CD4-positive, alpha-beta T cell (primary cell): ENCODE results near the gene ZMYND10. TPM values are rescaled to one million over a fixed set of nuclear protein-coding genes. Genes with fewer than 3 reads are reported as not detected.
A peak's percentile ranks its signal among the peaks of the same experiment; 100 is the strongest.

Experiments
- ATAC-seq: fragments of 200-7000 bp; cut with Tn5 transposase; one replicate; pipeline ENCODE4 v1.10.0; 2022; ENCODE audit warnings: mild to moderate bottlenecking; ENCODE audit not compliant: poor library complexity
- CTCF ChIA-PET: fragments of 350-600 bp; sonication (Branson Sonifier 250); formaldehyde crosslinking; loops from one replicate; lab custom pipeline; 2021; ENCODE audit warnings: antibody characterized with exemption, inconsistent platforms; lab: Charles Lee
- POLR2A ChIA-PET: fragments of 350-600 bp; sonication (Branson Sonifier 250); formaldehyde crosslinking; loops from one replicate; lab custom pipeline; 2021; ENCODE audit warnings: antibody characterized with exemption, inconsistent platforms; lab: Charles Lee
- DNase-seq, 14 experiments: peaks; one replicate each; pipeline ENCODE4 v3.0.0-alpha.2; 2013 to 2020; ENCODE audit warnings: mixed read lengths in 2 of 14
- H3K27ac ChIP-seq, 2 donors: one replicate each; pipeline versions ENCODE4 v1.5.1 to v1.7.0; 2013; ENCODE audit warnings: low read length in 2 of 2, low read depth in 1 of 2, mild to moderate bottlenecking in 1 of 2
- H3K27me3 ChIP-seq, 2 experiments: 1 replicate in 1 of 2; 2 replicates in 1 of 2; pipeline versions ENCODE4 v1.6.1 to v1.7.0; 2013; ENCODE audit warnings: low read length in 2 of 2, control low read depth in 1 of 2, mild to moderate bottlenecking in 1 of 2, moderate library complexity in 1 of 2; ENCODE audit not compliant: insufficient read depth in 2 of 2, control insufficient read depth in 1 of 2
- H3K36me3 ChIP-seq: one replicate; pipeline ENCODE4 v1.6.1; 2013; ENCODE audit warnings: low read length, control low read depth; ENCODE audit not compliant: insufficient read depth
- H3K4me1 ChIP-seq: one replicate; pipeline ENCODE4 v1.6.1; 2013; ENCODE audit warnings: low read length, control low read depth; ENCODE audit not compliant: insufficient read depth
- H3K4me3 ChIP-seq: one replicate; pipeline ENCODE4 v1.5.1; 2013; ENCODE audit warnings: mild to moderate bottlenecking, low read length, moderate library complexity
- H3K9me3 ChIP-seq, 2 experiments: 1 replicate in 1 of 2; 2 replicates in 1 of 2; pipeline versions ENCODE4 v1.6.1 to v1.7.0; 2013; ENCODE audit warnings: low read length in 2 of 2, mild to moderate bottlenecking in 2 of 2, control low read depth in 1 of 2, moderate library complexity in 1 of 2; ENCODE audit not compliant: control insufficient read depth in 1 of 2, insufficient read depth in 1 of 2
- H3K27ac Mint-ChIP-seq: one replicate; pipeline ENCODE4 v1.8.0; 2020; ENCODE audit warnings: mixed read lengths
- H3K27me3 Mint-ChIP-seq: one replicate; pipeline ENCODE4 v1.8.0; 2021; ENCODE audit warnings: mixed read lengths
- H3K36me3 Mint-ChIP-seq: one replicate; pipeline ENCODE4 v1.8.0; 2021; ENCODE audit warnings: low read depth, mixed read lengths
- H3K4me1 Mint-ChIP-seq: one replicate; pipeline ENCODE4 v1.8.0; 2021; ENCODE audit warnings: low read depth, mixed read lengths
- H3K4me3 Mint-ChIP-seq: one replicate; pipeline ENCODE4 v1.8.0; 2020; ENCODE audit warnings: mild to moderate bottlenecking, mixed read lengths
- H3K9me3 Mint-ChIP-seq: one replicate; pipeline ENCODE4 v1.8.0; 2020; ENCODE audit warnings: mixed read lengths
- CTCF ChIP-seq: fragments of 200-600 bp; IDR thresholded peaks from one replicate; pipeline ENCODE4 v1.8.0; 2022; ENCODE audit warnings: antibody characterized with exemption, mild to moderate bottlenecking
- intact Hi-C, 2 experiments: fragments of 100-400 bp; cut with DNase I in 1 of 2; cut with micrococcal nuclease in 1 of 2; formaldehyde crosslinking; loops; one replicate each; pipeline versions ENCODE4 v1.15.1 to v1.9.0; 2023 to 2025; cut with DNase I, micrococcal nuclease
- total RNA-seq, 174 experiments: library from RNA in 2 of 174; stranded (reverse) in 2 of 174; gene quantifications; one replicate each; pipeline ENCODE4 v1.2.3 and lab custom pipeline; 2021 to 2026

Gene ZMYND10
- total RNA-seq, 2 experiments from 2014 or later: 1.7 to 1.8 TPM

DNA sequence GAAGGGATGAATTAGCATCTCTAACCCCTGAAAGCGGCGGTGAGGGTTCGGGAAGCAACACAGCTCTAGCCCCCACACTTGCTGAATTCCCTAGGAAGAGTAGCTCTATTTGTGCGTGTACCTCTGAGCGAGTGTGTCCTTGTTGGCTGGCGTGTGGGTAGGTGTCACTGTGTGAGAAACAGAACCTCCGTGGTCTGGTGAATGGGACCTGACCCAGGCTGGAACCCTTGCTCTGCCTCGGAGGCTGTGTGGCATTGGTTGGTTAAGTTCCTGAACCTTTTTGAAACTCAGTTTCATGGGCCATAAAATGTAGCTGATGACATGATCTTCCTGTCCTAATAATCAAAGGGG, 14.2 kb upstream of the ZMYND10 start:
- TF ChIP-seq CTCF: no peak
- H3K36me3 Mint-ChIP-seq: peaks cover 34% of the 10 kb centered on the region
- DNase-seq (no peak), ATAC-seq (peak; percentile 25)
- no peaks in the 10 kb centered on the region for H3K27me3 Mint-ChIP-seq
- peak overlapping the region; percentile 98 for H3K4me3 Mint-ChIP-seq
- POLR2A ChIA-PET: interaction anchor here (0.7 to 1.6 kb wide), 5 partner anchors 9 to 252 kb away, joined by 4 to 17 read pairs (median 5); partner anchors contain the start of genes CISH, CYB561D2, HEMK1 and NPRL2
- Histone ChIP-seq H3K9me3 (no peaks in the 10 kb centered on the region), H3K27ac (peak overlapping the region in 1 of 2 donors; percentile 17), H3K4me3 (peak overlapping the region; percentile 81), H3K4me1 (peaks cover 52% of the 10 kb centered on the region), H3K36me3 (peaks cover 33% of the 10 kb centered on the region), H3K27me3 (no peaks in the 10 kb centered on the region)
- CTCF ChIA-PET: interaction anchor here (0.9 to 1.2 kb wide), 3 partner anchors 9 to 61 kb away, joined by 3 to 5 read pairs (median 5); partner anchors contain the start of genes CYB561D2, HYAL3, NAA80 and NPRL2
- H3K27ac Mint-ChIP-seq: peak overlapping the region; percentile 88
- peaks cover 37% of the 10 kb centered on the region for H3K4me1 Mint-ChIP-seq
- H3K9me3 Mint-ChIP-seq: no peaks in the 10 kb centered on the region
- intact Hi-C loops: loop anchor here (1.0 to 5.0 kb wide), 3 partner anchors 8 to 1138 kb away; partner anchors contain the start of genes HYAL3 (in 1 of the 2) and NAA80 (in 1 of the 2)

DNA sequence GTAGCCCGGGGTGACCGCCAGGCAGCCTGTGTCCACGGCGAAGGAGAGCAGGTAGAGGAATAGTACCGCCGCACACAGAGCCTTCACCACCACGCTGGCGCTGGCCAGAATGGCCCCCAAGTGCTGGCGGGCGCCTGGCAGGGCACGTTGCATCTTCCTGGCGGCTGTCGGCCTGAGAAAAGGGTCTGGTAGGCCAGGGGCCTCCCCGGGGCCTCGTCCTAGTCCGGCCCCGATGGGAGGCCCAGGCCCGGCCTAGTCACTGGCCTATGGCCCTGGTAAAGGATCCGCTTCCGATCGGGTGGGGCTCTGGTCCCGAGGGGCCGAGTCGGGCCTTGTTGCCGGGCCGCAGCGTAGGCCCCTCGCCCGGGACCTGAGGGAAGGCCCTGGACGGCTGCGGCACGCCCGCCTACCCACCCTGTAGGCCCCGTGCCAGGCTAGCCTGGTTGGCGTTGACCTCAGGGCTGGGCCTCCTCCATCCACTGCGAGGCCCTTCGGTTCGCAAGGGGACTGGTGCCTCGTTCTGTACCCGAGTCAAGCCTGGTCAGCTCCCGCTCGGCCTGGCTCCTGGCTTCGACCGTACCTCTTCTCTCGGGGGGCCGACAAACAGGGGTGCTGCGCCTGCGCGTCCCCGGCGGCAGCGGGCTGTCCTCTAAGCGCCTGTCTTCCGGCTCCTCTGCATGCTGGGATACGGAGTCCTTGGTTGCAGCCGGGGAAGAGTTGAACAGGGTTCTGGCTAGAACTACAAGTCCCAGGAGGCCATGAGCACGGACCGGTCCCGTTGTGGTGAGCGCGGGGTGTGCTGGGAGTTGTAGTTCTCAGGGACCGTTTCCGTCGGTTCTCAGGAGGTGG, 13.6 kb upstream of the ZMYND10 start, which contains the start of gene TMEM115:
Gene TMEM115 (minus strand): TSS at position 611 of the 849 bp plus-strand sequence. CDS start 458 bp downstream, at position 153.
- Histone ChIP-seq H3K9me3 (no peaks in the 10 kb centered on the region), H3K27ac (peak within 1 kb of the TSS; percentile 78 to 84), H3K27me3 (no peaks in the 10 kb centered on the region), H3K36me3 (peaks cover 39% of the 10 kb centered on the region), H3K4me3 (peak within 1 kb of the TSS; percentile 81), H3K4me1 (peaks cover 46% of the 10 kb centered on the region)
- Mint-ChIP-seq H3K36me3 (peaks cover 40% of the 10 kb centered on the region), H3K27me3 (no peaks in the 10 kb centered on the region), H3K9me3 (no peaks in the 10 kb centered on the region), H3K4me1 (peaks cover 43% of the 10 kb centered on the region), H3K4me3 (peak within 1 kb of the TSS; percentile 98), H3K27ac (peak within 1 kb of the TSS; percentile 88)
- intact Hi-C loops: loop anchor here (1.0 to 2.0 kb wide), 2 partner anchors 8 to 60 kb away; partner anchors contain the start of genes HYAL3 (in 1 of the 2) and NAA80 (in 1 of the 2)
- peak; percentile 100 for ATAC-seq
- CTCF ChIA-PET: interaction anchor here (0.9 to 1.2 kb wide), 3 partner anchors 9 to 60 kb away, joined by 3 to 5 read pairs (median 5); partner anchors contain the start of genes CYB561D2, HYAL3, NAA80 and NPRL2
- no peak for TF ChIP-seq CTCF
- POLR2A ChIA-PET: interaction anchor here (0.7 to 1.6 kb wide), 5 partner anchors 8 to 253 kb away, joined by 4 to 17 read pairs (median 5); partner anchors contain the start of genes CISH, CYB561D2, HEMK1 and NPRL2
- DNase-seq: peak; percentile 82 to 99 (median 92)

DNA sequence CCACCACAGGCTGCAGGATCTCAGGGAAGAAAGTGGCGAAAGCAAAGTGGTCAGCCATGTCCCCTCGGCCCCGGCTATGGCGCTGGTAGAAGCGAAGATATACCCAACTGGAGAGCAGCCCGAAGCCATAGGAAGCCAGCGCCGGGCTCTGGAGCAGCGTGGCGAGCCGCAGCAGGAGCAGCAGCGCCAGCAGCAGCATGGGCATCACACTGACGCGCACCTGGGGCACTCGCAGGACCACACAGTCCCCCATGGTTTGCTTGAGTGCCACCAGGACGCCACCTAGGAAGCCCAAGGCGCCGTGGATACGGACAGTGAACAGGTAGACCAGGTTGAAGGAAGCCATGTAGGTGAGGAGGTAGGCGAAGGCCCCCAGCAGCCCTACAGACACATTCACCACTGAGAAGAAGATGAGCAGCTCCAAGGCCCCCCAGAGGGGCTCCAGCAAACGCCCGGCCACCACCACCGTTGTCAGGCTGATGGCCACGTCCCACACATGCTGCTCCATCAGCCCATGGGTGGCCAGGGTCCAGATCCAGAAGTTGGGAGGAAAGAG, 12.9 kb upstream of the ZMYND10 start:
- Mint-ChIP-seq H3K9me3 (no peaks in the 10 kb centered on the region), H3K27me3 (no peaks in the 10 kb centered on the region), H3K4me1 (peaks cover 44% of the 10 kb centered on the region), H3K4me3 (peak overlapping the region; percentile 89), H3K27ac (peak overlapping the region; percentile 76), H3K36me3 (peaks cover 46% of the 10 kb centered on the region)
- Histone ChIP-seq H3K4me3 (peak overlapping the region; percentile 81), H3K9me3 (no peaks in the 10 kb centered on the region), H3K36me3 (peaks cover 46% of the 10 kb centered on the region), H3K4me1 (peaks cover 50% of the 10 kb centered on the region), H3K27me3 (no peaks in the 10 kb centered on the region), H3K27ac (peak overlapping the region; percentile 78 to 84)
- no peak for DNase-seq
- no peak for ATAC-seq
- CTCF ChIA-PET: interaction anchor here (1.5 kb wide), 1 partner anchor 11 kb away, joined by 6 read pairs; no protein-coding TSS in a partner anchor
- TF ChIP-seq CTCF: no peak
- intact Hi-C loops: loop anchor here in 1 of 2 experiments (2.0 kb wide), 1 partner anchor 60 kb away; the partner anchor contains the start of genes HYAL3 and NAA80
- POLR2A ChIA-PET: interaction anchor here (6.4 kb wide), 1 partner anchor 20 kb away, joined by 57 read pairs; the partner anchor contains the start of gene RASSF1
